Stimulated activated CD8-positive, alpha-beta memory T cell treated with anti-CD3 and anti-CD28 coated beads, Interleukin-12 subunit alpha, Interleukin-12 subunit beta, amount 100 ng/mL, for 24 hours (primary cell): Measurements from ENCODE around the gene BRAF.
"Not testable (repeated sequence)": the region's sequence is repeated elsewhere in the genome, so short reads cannot be mapped to it uniquely, and the experiment has no call there.

Experiments
- DNase-seq: peaks from one replicate; pipeline ENCODE4 v3.0.0-alpha.2; 2020; ENCODE audit errors: extremely low read depth

BRAF gene

GRCh38 chr7:140924821-140925421 is at the start of gene BRAF:
TSS of gene BRAF (minus strand) at chr7:140924929. CDS start at chr7:140924703, 226 bp downstream.
- DNase-seq = peak; percentile 82

DNA sequence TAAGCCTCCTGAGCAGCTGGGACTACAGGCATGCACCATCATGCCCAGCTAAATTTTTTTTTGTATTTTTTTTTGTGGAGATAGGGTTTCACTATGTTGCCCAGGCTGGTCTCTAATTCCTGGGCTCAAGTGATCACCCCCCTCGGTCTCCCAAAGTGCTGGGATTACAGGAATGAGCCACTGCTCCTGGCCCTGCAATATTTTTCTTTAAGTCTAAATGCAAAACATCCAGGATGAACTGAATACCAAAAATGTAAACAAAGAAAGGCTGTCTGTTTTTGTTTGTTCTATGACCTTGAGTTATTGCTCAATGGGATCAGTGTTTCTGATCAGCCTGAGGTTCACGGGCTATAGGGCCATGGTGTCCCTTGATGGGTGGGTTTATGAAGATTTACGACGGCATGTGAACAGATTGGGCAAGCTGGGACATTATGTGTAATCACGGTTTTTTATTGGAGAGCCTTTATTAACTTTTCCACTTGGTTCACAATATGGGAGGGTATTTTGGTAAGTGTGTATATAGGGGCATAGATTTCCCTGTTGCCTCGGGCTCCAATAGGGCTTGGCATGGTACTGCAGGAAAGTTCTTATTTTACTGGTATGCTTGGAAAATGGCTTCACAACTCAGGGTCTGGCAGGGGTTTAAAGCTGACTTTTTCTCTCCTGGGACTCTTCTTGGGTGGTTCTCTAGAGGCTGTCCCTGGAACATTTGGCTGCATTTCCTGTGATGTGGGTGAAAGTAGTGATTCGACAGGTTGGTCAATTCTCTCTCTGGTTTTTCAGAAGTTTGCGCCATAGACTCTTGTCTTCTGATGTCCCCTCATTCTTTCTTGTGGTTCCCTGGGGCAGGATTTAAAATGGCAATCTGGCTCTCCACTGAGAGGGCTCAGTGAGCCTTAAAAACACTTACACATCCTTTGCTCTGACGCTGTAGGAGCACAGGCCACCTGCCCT is 48.4 kb upstream of the BRAF start:
- DNase-seq = no peak

- no peak for DNase-seq
Measured at GRCh38 chr7:140972344-140972743, 47.6 kb upstream of the BRAF start.

GRCh38 chr7:140967438-140967837 is 42.7 kb upstream of the BRAF start:
- no peak for DNase-seq

DNA sequence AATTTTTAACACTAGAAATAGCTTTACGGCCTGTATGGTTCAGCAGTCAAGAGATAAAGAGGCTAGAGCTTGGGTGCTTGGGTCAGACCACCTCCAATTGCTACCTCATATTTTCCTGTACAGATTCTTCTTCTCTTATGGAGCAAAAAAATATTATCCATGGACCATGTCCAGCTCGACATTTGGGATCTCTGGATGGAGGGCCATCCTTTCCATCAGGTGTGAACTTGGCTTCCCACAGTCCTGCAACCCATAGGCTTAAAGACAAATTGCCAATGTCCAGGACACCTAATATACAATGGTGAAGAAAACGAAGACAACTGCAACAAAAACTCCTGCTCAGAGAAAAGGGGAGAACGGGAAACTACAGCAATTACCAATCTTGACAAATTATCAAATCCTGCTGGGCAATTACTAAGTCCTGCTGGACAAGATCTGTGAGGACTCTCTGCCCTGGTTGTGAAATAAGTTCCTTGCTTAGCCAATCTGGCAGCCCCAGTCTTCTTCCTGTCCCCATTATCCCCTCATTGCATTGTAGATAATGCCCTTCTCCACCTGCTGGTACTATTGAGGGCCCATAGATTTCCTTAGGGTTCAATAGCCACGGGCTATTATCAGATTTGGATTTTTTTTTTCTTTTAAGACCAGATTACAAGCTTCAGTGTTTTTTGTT is 42.0 kb upstream of the BRAF start:
- no peak for DNase-seq

GRCh38 chr7:140961117-140961516 is 36.4 kb upstream of the BRAF start:
- no peak for DNase-seq

- not testable (repeated sequence) for DNase-seq
Measured at GRCh38 chr7:140956997-140957396, 32.3 kb upstream of the BRAF start.

DNA sequence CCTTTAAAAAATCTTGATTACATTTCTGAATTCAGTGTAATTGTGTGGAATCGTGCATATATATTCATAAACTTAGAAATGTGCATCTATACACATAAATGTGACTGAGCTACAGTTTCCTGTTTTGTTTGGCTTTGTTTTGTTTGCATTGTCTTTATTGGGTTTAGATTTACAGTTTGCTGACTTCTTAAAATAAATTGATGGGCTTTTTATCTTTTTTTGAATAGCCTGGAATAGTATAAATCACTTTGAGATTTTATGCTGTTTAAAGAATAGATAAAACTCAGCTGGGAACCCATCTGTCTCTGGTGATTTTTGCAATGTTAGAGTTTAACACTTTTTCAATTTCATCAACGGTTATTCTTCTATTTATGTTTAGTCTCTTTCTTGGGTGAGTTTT is 21.2 kb upstream of the BRAF start:
- DNase-seq = no peak

GRCh38 chr7:140942242-140942641 is 17.5 kb upstream of the BRAF start:
- DNase-seq = not testable (repeated sequence)

- no peak for DNase-seq
Measured at GRCh38 chr7:140940898-140941297, 16.2 kb upstream of the BRAF start.

- DNase-seq = no peak
Measured at GRCh38 chr7:140937702-140938264, 13.1 kb upstream of the BRAF start.

DNA sequence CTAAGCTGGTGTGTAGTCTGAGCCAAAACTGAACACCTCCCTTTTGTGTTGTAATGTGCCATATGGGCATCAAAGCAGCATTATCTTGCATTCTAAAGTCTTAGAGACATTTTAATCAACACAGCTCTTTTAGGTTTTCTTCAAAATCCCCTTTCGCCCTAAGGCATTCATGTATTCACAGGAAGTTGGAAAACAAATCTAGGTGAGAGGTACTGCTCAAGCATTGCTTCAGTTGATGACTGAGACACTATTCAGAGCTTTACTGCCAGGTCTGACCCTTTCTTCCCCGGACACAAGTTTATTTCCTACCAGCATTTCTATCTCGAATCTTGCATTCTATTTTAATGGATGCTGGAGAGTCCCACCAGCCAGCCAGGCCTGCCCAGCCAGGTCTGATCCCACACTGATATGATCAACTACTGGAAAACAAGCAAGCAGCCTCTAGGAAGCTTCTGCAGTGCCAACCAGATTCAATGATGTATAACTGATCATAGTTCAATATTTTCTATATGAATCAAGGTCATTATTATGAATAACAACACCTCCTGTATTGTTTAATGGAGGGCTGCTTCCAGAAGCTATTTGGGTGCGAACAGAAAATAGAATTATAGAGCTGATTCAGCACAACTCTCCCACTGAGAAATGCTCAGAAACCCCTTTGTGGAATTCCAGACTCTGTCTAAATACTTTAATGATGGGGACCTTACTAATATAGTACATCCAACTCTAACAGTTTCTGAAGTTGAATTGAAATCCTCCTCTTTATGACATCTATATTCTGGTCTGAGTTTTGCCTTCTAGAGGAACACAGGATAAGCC is 4.0 kb upstream of the BRAF start:
- DNase-seq = no peak

DNA sequence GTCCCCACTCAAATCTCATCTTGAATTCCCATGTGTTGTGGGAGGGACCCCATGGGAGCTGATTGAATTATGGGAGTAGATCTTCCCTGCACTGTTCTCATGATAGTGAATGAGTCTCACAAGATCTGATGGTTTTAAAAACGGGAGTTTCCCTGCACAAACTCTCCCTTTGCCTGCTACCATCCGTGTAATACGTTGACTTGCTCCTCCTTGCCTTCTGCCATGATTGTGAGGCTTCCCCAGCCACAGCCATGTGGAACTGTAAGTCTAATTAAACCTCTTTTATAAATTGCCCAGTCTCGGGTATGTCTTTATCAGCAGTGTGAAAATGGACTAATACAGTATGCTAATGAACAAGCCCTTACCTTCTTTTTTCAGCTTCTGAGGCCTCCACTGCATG is 3.2 kb upstream of the BRAF start:
- DNase-seq = not testable (repeated sequence)

DNA sequence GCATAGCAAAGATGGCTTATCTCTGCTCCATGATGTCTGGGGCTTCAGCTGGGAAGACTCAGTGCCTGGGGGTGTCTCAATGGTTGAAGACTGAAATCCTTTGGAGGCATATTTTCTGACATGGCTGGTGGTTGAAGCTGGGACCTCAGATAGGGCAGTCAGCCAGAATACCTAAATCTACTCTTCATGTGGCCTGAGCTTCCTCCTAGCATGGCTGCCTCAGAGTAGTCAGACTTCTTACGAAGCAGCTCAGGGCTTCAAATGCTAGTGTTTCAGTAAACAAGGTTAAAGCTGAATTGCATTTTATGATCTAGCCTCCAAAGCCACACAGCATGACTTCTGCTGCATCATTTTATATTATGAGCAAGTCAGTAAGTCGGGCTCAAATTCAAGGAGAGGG is 2.6 kb upstream of the BRAF start:
- DNase-seq = no peak

- no peak for DNase-seq
Measured at GRCh38 chr7:140926021-140926817, 1.5 kb upstream of the BRAF start.

DNA sequence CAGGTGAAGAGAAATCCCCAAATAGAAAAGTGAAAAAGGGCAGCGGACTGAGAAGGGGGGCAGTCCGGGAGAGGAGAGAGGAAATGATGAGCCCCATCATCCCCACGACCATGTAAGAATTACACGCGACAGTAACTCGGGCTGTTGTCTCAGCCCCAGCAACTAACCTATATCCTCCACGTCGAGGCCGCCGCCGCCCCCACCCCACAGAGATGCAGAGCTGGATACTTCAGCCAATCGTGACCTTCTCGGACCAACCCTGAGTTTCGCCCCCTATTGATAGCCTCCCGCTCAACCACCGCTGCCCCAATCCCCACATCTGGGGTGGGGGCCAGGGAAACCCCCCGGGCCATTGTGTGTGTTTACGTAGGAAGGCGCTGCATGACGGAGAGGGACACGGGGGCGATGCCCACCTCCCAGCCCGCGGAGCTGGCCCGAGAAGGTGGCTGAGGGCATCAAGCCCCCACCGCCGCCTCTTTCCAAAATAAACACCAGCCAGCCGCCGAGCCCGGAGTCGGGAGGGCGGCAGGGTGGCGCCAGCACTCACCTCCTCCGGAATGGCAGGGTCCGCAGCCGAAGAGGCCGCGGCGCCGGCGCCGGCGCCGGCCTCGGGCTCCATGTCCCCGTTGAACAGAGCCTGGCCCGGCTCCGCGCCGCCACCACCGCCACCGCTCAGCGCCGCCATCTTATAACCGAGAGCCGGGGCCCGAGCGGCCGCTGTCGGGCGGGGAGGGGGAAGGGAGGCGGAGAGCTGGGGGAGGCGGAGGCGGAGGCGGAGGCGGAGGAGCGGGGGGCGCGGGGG is 509 bp downstream of the BRAF start:
- DNase-seq = peak; percentile 28

DNA sequence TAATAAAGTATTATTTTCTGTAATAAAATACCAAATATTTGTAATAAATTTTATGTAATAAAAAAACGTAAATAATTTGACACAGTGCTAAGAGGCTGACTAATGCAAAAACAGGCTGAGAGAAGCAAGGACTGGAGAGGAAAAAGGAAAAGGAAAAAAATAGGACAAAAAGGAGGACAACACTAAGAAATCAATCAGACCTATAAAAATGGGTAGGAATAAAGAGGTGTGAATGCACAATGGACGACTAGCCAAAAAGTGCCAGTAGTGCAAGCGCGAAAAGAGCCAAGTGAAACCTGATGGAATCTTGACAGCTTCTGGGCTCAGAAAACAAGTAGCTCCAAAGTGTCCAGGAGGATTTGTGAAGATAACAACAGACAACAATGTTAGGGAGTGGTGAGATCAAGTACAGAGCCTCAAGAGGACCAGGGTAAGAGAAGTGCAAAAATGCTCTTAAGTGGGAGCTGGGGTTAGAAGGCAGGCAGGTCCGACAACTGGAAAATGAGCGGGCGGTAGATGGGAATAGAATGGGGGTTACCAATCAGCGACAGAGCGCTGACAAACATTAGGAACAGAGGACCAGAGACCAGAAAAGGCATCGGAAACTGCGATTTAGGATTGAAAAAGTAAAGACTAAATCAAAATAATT is 1.2 kb downstream of the BRAF start:
- no peak for DNase-seq

- DNase-seq = no peak
Measured at GRCh38 chr7:140922741-140923345, 1.9 kb downstream of the BRAF start.

GRCh38 chr7:140920745-140921144 is 4.0 kb downstream of the BRAF start:
- DNase-seq = no peak
